Right lobe of liver (tissue), 4 donors: ENCODE data around the gene HTR2B.

Experiments
- POLR2A ChIP-seq: fragments of 450-650 bp; IDR thresholded peaks from one replicate; pipeline ENCODE4 v1.6.1; 2017; ENCODE audit warnings: antibody characterized with exemption, mild to moderate bottlenecking
- TF ChIP-seq, protein P1 (sequence below), 4 donors: fragments of 200-600 bp in 3 of 4; fragments of 450-650 bp in 1 of 4; IDR thresholded peaks; one replicate each; pipeline versions ENCODE4 v1.5.1 to v1.8.0; 2016 to 2022; ENCODE audit warnings: antibody characterized with exemption in 4 of 4, mild to moderate bottlenecking in 2 of 4
- donor health status: DM: no; HTN: no; CAD: no.
- donor health status: DM: no; HTN: no; CAD: no.
- donor health status: DM: no; HTN: yes; CAD: no.

DNA sequence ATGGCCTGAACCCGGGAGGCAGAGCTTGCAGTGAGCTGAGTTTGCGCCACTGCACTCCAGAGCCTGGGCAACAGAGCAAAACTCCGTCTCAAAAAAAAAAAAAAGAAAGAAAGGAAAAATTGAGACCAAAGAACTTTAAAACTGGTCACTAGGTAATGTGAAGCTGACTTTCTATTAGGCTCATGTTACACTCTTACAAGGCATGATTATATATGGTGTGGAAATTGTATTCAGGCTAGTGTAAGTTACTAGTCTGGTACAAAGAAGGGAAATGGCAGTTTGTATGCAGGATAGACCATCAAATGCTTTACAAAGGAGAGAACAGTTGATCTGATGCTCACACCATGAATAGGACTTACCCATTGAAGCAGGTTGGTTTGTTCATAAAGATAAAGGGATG lies 38.2 kb upstream of the HTR2B start:
- no peak for TF ChIP-seq POLR2A
- TF ChIP-seq, protein P1, sequence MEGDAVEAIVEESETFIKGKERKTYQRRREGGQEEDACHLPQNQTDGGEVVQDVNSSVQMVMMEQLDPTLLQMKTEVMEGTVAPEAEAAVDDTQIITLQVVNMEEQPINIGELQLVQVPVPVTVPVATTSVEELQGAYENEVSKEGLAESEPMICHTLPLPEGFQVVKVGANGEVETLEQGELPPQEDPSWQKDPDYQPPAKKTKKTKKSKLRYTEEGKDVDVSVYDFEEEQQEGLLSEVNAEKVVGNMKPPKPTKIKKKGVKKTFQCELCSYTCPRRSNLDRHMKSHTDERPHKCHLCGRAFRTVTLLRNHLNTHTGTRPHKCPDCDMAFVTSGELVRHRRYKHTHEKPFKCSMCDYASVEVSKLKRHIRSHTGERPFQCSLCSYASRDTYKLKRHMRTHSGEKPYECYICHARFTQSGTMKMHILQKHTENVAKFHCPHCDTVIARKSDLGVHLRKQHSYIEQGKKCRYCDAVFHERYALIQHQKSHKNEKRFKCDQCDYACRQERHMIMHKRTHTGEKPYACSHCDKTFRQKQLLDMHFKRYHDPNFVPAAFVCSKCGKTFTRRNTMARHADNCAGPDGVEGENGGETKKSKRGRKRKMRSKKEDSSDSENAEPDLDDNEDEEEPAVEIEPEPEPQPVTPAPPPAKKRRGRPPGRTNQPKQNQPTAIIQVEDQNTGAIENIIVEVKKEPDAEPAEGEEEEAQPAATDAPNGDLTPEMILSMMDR (IDR thresholded peaks at IDR 0.05) = no peak
